Activated CD8-positive, alpha-beta memory T cell treated with anti-CD3 and anti-CD28 coated beads, Interleukin-2, amount 50 U/mL, for 48 hours (primary cell): ENCODE measurements around the gene STRIP2.
"Not testable (repeated sequence)": the region's sequence is repeated elsewhere in the genome, so short reads cannot be mapped to it uniquely, and the experiment has no call there.

ENCODE experiments used
- DNase-seq: peaks from one replicate; pipeline ENCODE4 v3.0.0-alpha.2; 2020

The STRIP2 gene, protein sequence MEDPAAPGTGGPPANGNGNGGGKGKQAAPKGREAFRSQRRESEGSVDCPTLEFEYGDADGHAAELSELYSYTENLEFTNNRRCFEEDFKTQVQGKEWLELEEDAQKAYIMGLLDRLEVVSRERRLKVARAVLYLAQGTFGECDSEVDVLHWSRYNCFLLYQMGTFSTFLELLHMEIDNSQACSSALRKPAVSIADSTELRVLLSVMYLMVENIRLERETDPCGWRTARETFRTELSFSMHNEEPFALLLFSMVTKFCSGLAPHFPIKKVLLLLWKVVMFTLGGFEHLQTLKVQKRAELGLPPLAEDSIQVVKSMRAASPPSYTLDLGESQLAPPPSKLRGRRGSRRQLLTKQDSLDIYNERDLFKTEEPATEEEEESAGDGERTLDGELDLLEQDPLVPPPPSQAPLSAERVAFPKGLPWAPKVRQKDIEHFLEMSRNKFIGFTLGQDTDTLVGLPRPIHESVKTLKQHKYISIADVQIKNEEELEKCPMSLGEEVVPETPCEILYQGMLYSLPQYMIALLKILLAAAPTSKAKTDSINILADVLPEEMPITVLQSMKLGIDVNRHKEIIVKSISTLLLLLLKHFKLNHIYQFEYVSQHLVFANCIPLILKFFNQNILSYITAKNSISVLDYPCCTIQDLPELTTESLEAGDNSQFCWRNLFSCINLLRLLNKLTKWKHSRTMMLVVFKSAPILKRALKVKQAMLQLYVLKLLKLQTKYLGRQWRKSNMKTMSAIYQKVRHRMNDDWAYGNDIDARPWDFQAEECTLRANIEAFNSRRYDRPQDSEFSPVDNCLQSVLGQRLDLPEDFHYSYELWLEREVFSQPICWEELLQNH

DNA sequence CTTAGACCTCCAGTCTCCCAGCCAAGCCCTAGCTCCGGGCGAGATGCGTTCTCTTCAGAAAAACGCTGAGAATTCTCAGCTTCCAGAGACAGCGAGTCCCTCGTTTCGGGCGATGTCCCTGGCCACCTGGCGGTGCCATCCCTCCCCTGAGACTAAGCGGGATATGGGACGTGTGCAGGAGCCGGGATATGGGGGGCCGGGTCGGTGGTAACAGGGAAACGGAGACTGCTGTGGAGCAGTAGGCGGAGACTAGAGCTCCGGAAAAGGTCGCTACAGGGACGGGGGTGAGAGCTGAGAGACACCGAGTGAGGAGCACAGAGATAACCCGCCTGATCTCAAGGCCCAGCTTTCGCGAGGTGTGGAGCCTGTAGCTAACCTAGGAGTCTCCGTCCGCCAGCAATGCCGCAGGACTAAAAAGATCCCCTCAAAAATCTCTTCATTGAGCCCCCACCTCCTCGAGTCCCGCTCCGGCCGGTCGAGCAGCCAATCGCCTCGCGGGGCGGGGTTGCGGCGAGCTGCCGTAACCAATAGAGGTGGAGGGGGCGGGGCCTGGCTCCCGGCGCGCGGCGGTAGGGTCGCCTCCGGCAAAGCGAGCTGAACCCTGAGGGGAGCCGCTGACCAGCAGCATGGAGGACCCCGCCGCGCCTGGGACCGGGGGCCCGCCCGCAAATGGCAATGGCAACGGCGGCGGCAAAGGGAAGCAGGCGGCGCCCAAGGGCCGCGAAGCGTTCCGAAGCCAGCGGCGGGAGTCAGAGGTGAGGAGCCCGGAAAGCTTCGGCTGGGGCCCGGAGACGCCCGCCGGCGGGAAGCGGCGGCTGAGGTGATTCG, at the start of gene STRIP2:
TSS of gene STRIP2 (plus strand) at position 586 of the 828 bp plus-strand sequence. CDS start at position 627, 41 bp downstream.
- DNase-seq = peak; percentile 97

DNA sequence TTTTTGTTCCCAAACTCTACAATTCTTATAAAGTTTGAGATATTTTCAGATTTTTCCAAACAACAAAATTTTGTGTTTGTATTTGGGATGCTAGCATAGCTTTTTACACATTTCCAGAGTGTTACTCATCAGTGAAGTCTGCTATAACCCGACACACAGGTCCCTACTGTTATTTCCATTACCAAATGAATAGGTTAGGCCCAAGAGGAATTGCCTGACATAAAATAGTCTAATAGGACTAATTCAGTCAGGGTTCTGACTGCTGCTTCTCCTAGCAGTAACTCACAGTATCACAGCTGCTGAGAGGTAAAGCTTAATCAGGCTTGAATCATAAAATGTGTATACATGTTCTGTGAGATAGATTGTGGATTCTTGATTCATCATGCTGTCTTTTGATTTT, 49.1 kb upstream of the STRIP2 start:
- no peak for DNase-seq

DNA sequence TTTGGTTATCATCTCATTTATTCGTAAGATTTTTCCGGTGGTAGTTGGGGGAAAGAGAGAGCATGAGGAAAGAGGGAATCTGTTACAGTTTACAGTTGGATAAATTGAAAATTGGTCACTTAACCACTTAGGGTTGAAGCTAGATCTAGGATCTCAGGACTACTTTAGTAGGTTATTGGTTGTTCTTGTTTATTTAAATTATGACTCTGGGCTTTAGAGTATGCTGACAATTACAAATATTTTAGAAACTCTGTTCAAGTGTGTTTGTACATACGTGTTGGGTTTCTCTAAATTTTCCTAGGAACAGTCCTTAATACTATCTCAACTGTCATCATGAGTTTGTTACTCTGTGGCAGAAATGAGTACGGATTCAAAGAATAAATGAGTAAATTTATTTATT, 48.6 kb upstream of the STRIP2 start:
- DNase-seq = no peak

DNA sequence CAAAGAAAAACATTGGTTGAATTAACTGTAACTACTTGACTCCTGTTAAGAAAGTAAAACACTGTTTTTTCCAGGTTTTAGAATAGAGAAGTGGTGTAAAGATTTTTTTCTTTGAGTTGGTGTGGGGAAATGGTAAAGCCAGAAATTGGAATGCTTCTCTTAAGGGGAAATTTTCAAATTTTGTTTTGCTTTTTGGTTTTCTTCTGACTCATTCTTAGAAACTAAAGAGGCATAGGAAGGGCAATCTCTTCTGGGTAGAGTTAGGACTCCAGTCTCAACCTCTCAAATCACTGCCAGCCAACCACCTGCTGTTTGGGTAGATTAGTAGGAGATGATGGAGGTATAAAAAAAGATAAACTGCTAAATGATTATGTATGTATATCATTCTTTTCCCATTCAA, 47.7 kb upstream of the STRIP2 start:
- no peak for DNase-seq

DNA sequence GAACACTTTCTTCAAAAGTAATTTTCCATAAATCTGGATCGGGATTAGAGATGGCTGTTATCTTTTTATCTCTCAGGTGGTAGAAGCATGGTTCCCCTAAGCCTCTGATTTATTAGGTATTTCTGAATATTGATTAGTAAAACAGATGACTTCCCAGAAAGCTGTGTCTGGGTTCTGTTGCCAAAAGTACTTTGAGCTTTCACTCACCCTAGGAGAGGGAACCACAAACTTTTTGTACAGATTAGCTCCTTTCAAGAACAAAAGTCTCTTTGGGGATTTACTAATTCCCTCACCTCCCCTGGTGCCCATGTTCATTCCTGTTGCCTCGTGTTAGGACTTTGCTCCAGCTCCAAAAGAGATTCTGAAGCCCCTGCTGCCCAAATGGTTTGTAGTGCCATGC, 46.7 kb upstream of the STRIP2 start:
- no peak for DNase-seq

DNA sequence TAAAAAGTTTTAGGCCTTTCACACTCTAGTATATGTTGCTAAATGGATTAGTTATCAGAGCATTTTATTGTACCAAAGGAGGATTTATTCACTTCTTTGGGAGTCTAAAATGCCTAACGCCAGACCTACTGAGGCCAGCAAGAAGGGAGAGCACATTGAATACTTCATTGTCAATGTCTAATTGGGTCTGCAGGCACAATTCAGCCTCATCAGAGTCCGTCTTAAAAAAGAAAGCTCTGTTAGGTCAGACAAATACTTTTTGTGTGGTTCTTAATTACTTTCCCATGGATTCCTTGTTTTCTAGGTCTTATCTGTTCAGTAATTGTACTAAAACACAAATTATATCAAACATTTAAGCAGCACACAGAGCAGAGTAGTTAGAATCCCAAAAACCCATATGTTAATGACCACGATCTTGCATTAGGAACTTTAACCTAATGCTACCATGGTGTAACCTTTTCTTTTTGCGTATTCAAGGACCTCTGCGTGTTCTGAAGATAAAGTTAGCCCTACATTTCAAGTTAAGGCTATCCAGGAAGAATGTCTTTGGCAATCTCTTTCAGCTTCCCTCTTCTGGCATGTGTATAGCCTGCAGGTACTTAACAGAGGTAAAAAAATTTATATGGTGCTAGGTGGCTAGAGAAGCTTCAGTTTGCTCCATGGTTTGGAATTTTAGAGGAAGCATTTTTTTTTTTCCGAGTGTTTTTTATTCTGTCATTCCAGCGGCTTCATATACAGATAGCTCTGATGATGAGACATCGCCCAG, 45.7 kb upstream of the STRIP2 start:
- no peak for DNase-seq

DNA sequence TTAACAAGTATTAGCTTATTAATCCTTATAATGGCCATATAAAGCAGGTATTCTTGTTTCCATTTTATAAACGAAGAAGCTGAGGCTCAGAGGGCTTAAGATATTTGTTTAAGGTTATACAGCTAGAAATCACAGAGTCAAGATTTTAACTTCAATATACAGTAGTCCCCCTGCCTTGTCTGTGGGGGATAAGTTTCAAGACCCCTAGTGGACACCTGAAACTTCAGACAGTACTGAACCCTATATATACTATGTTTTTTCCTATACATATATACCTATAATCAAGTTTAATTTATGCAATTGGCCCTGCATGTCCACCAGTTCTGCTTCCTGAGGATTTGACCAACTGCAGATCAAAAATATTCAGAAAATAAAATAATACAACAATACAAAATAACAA, 44.4 kb upstream of the STRIP2 start:
- DNase-seq = no peak

DNA sequence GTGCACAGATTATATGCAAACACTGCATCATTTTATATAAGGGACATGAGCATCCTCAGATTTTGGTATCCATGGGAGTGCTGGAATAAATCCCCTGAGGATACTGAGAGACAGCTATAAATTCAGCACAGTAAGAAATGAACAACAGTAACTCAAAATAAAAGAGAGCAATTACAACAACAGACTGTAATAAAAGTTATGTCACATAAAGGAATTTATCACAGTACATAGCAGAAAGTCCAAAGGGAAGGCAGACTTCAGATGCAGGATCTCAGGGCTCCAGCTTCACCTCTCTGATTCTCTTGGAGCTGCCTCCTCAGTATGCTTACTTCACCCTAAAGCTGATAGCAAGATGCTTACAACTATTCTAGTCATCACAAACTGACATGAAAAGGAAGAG, 43.9 kb upstream of the STRIP2 start:
- DNase-seq = no peak

DNA sequence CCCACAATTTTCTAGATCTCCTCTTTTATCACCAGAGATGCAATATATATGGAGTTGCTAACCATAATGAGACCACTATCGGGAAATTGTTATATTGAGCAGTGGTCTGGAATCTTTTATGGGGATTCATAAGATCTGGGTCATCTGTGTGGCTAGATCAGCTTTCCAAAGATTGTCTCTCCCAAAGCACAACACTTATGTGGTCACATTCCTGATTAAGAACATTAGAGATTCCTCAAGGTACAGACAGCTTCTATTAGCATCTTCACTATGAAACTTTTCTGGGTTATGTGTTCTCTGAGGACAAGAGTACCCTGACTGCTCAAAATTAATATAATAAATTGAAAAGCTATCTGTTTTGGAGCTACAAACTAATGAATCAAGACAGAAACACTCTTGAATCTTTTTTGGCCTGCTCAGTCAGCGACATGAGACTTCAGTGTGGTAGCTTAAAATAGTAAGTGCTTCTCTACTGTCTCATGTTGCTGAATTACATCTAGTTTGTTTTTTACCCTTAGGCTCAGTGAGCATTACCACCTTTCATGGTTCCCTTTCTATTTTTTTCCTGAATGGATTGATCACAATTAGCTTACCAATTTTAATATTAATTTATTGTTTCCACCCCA, 42.6 kb upstream of the STRIP2 start:
- no peak for DNase-seq

DNA sequence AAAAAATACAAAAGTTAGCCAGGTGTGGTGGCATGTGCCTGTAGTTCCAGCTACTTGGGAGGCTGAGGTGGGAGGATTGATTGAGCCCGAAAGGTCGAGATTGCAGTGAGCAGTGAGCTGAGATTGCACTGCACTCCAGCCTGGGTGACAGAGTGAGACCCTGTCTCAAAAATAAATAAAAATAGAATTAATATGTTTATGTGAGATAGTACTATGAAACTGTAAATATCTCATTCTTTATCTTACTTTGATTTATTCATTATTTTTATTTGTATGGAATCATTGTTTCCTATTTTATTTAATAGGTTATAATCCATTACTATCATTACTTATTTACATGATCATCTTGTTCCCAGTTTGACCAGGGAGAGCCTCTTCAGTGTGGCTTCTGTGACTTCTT, 41.0 kb upstream of the STRIP2 start:
- no peak for DNase-seq

DNA sequence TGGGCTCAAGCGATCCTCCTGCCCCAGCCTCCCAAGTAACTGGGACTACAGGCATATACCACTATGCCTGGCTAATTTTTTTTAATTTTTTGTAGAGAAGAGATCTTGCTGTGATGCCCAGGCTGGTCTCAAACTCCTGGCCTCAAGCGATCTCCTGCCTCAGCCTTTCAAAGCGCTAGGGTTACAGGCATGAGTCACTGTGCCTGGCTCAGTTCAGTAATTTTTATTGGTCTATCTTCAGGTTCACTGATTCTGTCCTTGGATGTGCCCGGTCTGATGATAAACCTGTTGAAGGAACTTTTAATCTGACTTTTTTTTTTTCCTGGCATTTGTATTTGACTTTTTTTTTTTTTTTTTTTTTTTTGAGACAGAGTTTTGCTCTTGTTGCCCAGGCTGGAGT, 40.1 kb upstream of the STRIP2 start:
- DNase-seq = no peak

DNA sequence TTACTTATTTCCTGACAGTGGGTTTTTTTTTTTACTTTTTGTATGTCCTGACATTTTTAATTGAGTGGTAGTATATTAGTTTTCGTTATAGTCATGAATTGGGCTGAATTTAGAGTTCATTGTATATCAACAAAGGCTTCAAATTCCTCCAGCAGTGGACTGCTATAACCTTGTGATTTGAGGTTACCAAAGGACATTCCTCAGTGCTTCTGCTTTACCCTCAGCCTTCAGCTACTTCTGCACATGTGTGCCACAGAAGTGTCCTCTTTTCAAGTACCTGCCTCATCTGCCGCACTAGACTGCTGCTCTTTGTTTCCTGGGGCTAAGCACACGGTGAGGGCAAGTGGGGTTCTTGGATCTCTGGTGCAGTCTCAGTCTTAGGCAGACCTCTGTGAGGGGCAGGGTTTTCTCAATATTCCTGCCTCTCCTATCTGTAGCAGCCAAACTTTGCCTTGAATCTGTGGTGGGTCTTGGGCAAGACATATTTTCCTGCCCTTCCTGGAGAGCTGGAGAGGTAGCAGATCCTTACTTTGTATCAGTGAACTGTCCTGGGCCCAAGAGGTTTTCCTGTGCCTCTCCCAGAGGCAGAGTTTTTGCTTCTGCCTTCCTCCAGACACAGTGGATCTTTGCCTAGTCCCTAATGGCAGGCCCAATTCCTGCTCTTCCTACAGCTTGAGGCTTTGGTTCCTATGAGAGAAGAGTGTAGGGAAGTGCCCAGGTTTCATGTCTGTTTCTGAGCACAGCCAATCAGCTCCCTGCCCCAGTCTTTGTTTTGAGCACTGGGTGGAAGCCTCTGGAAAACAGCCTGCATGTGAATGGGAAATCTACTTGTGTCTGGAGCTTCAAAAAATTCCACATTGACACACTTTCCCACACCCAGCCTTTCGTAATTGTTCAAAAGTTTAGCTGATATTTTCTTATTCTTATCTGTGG, 39.0 kb upstream of the STRIP2 start:
- DNase-seq = no peak

DNA sequence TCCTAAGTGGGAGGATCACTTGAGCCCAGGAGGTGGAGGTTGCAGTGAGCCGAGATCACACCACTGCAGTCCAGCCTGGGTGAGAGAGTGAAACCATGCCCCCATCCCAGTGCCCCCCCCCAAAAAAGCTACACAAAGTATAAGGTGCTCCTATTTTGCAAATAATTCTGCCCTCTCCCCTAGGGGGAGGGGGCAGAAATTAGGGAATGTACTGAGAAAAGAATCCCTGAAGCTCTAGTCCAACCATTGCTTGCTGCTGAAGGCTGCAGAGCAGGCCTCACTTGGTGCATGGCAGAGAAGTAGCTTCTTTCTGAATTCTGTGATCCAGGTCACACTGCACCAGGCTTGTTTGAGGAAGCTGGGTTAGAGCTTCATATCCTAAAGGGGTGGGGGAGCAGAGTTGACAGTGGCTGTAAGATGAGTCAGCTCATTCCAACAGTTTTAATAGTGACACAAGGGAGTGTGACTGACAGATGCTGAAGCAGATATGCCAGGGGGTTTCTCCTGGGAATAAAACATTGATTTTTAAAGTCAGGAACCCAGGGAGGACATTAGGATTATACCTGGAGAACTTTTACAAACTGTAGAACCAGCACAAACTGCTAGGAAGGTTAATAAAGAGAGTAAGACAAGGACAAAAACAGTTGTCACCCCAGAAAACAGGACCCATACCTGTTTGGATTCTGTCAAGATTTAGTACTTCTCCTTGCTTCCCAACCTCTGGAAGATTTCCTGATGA, 32.8 kb upstream of the STRIP2 start:
- DNase-seq = no peak

DNA sequence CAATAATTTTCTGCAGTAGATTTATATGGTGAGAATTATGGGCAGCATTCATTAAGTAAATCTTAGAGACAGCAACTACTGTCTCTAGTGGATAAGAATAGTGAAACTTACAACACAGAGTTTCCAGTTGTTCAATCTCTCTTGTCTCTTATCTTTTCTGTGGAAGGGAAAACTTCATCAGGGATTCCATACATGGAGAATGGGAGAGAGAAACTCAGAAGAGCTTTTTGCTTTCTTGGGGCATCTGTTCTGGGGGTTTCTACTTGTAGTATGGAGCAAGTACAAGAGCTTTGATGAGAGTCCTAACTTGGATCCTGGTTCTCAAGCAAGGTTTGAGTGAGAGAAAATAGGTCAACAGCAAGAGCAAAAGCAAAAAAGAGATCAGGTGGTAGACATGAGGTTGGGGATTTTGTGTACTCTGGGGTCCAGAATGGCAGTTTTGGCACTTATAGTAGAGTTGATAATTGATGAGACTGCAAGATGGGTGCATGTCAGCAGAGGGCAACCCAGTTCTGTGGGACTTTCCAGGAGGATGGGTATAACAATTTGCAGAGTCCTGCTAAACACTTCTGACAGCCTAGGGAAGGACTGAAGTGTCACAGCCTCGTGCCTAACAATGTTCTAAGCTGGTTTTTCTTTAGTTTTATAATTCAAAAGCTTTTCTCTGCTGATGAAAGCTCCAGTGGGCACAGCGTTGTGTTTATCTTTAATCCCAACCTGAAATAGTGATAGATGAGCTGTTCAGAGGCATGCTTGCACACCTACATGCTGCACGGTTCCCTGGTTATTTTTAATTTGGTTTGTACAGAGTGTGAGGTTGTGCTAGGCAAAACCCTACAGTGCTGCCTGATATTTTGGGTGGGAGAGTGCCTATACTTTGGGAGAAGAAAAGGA, 32.0 kb upstream of the STRIP2 start:
- DNase-seq = no peak

DNA sequence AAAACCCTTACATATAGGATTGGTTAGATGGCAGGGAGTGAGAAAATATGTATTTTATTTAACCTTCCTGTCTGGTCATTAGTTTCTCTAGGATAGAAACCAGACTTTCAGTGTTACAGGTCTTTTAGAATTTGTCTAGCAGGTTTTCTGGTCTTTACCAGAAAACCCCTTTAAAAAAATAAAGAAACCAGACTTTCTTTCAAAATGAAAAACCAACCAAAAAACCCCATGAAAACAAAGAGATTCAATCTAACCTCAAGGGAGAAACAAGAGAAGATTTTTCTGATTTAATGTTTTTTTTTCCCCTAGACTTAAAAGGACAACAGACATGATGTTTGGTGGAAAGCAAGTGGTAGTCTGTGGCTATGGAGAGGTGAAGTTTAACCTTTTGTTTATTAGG, 28.7 kb upstream of the STRIP2 start:
- DNase-seq = no peak

DNA sequence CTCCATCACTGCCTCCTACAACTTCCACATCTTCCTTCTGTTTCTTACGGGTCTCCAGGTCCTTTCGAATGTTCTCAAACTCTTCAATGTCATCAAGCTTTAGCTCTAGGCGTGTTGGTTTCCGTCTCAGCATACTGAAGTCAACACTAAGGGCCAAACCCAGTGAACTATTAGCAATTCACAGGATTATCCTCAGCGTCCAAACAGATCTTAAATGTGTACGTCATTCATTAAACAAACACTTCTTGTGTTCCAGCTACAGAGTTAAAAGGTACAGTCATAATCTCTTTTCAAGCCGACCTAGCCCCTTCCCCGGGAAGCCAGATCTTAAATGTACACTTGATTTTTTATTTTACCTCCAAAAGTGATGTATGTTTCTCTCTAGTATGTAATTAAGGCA, 24.0 kb upstream of the STRIP2 start:
- not testable (repeated sequence) for DNase-seq

DNA sequence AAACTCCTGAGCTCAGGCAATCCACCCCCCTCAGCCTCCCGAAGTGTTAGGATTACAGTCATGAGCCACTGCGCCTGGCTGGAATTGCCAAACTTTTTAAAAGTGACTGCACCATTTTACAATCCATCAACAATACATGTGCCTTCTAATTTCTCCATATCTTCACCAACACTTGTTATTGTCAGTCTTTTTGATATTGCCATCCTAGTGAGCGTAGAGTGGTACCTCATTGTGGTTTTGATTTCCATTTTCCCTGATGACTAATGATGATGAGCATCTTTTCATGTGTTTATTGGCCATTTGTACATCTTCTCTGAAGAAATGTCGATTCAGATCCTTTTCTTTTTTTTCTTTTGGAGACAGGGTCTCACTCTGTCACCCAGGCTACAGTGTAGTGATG, 21.7 kb upstream of the STRIP2 start:
- no peak for DNase-seq

DNA sequence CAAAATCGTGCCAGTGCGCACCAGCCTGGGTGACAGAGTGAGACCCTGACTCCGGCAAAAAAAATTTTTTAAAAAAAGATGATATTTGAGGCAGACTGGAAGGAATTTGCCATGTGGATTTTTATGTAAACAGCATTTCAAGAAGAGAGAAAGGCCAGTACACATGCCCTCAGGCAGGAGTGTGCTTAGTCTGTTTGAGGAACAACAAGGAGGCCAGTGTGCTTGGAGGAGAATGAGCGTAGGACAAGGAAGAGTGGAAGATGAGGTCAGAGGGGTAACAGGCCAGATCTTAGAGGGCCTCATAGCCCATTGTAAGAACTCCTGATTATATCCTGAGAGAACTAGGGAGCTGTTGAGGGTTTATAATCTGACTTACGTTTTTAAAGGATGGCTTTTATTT, 17.2 kb upstream of the STRIP2 start:
- DNase-seq = no peak

DNA sequence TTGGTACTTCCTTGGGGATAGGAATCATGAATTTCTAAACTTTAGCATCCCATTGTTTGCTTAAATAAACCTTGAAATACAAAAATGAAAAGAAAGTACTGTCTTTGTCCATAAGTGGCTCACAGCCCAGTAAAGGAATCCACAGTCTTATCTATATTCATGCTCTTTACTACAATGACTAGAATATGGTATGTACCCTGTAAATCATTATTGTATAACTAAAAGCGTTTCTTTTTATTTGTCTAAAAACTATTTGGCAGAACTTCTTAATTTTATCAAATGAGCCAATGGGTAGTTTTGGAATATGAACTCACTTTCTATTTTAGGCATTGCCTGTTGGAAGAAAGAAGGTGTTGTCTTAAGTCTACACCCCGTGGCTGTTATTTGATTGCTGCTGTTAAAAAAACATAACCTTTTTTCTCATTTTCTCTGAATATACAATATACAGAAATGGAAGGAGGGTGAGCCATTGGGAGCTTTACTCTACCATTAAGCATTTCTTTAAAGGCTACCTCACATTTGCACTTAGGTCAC, 12.4 kb upstream of the STRIP2 start:
- DNase-seq = no peak
